Stimulated activated CD8-positive, alpha-beta memory T cell treated with anti-CD3 and anti-CD28 coated beads, Interleukin-12 subunit alpha, Interleukin-12 subunit beta, amount 100 ng/mL, for 24 hours (primary cell): ENCODE results near the gene IMMP2L.
"Not testable (repeated sequence)": the region's sequence is repeated elsewhere in the genome, so short reads cannot be mapped to it uniquely, and the experiment has no call there.

Experiments
- DNase-seq: peaks from one replicate; pipeline ENCODE4 v3.0.0-alpha.2; 2020; ENCODE audit errors: extremely low read depth

Gene IMMP2L

GRCh38 chr7:111077001-111077400 is 485.3 kb downstream of the IMMP2L start:
- DNase-seq, result no peak

GRCh38 chr7:111076205-111076604 is 486.1 kb downstream of the IMMP2L start:
- no peak for DNase-seq

- no peak for DNase-seq
Measured at GRCh38 chr7:111075498-111075897, 486.8 kb downstream of the IMMP2L start.

- DNase-seq, result no peak
Measured at GRCh38 chr7:111074748-111075146, 487.5 kb downstream of the IMMP2L start.

GRCh38 chr7:111074071-111074747 is 488.1 kb downstream of the IMMP2L start:
- no peak for DNase-seq

- DNase-seq, result not testable (repeated sequence)
Measured at GRCh38 chr7:111072658-111073057, 489.6 kb downstream of the IMMP2L start.

- DNase-seq, result no peak
Measured at GRCh38 chr7:111071556-111071955, 490.7 kb downstream of the IMMP2L start.

- no peak for DNase-seq
Measured at GRCh38 chr7:111068618-111069017, 493.7 kb downstream of the IMMP2L start.

GRCh38 chr7:111067682-111068081 is 494.6 kb downstream of the IMMP2L start:
- no peak for DNase-seq

GRCh38 chr7:111067251-111067650 is 495.0 kb downstream of the IMMP2L start:
- DNase-seq, result no peak

- no peak for DNase-seq
Measured at GRCh38 chr7:111063166-111063565, 499.1 kb downstream of the IMMP2L start.

- DNase-seq, result no peak
Measured at GRCh38 chr7:111059833-111060232, 502.5 kb downstream of the IMMP2L start.

- no peak for DNase-seq
Measured at GRCh38 chr7:111057066-111057465, 505.2 kb downstream of the IMMP2L start.

GRCh38 chr7:111056371-111056770 is 505.9 kb downstream of the IMMP2L start:
- DNase-seq, result no peak

- no peak for DNase-seq
Measured at GRCh38 chr7:111053035-111053434, 509.3 kb downstream of the IMMP2L start.

- DNase-seq, result no peak
Measured at GRCh38 chr7:111051832-111052231, 510.5 kb downstream of the IMMP2L start.

GRCh38 chr7:111050875-111051416 is 511.3 kb downstream of the IMMP2L start:
- no peak for DNase-seq

GRCh38 chr7:111049971-111050680 is 512.2 kb downstream of the IMMP2L start:
- no peak for DNase-seq

- no peak for DNase-seq
Measured at GRCh38 chr7:111047595-111047994, 514.7 kb downstream of the IMMP2L start.

GRCh38 chr7:111045449-111045848 is 516.8 kb downstream of the IMMP2L start:
- no peak for DNase-seq

GRCh38 chr7:111043561-111043960 is 518.7 kb downstream of the IMMP2L start:
- DNase-seq, result no peak

- no peak for DNase-seq
Measured at GRCh38 chr7:111042842-111043241, 519.5 kb downstream of the IMMP2L start.

GRCh38 chr7:111041577-111041976 is 520.7 kb downstream of the IMMP2L start:
- DNase-seq, result no peak
